SU-DHL-6 (cell line): Measurements from ENCODE around the gene DPEP1.

ENCODE experiments used
- H2AFZ ChIP-seq: fragments of 200-600 bp; sonication (generic); 2 replicates; pipeline ENCODE4 v1.6.1; 2014; ENCODE audit warnings: low read depth, mild to moderate bottlenecking, moderate library complexity, mixed read lengths, antibody characterized with exemption, low read length; ENCODE audit not compliant: severe bottlenecking
- H3F3A ChIP-seq: fragments of 200-600 bp; shearing (Covaris generic); 2 replicates; pipeline ENCODE4 v1.6.0; 2016; ENCODE audit warnings: antibody characterized with exemption, mild to moderate bottlenecking; ENCODE audit not compliant: insufficient read depth
- H3K27ac ChIP-seq: fragments of 200-600 bp; sonication (generic); 2 replicates; pipeline ENCODE4 v1.5.1; 2016; ENCODE audit warnings: low read depth, mild to moderate bottlenecking, low read length, moderate library complexity, mixed read lengths
- H3K27me3 ChIP-seq: fragments of 200-600 bp; sonication (generic), shearing (Covaris generic); 2 replicates; pipeline ENCODE4 v1.6.0; 2014; ENCODE audit warnings: mild to moderate bottlenecking, low read length
- H3K36me3 ChIP-seq: fragments of 200-600 bp; sonication (generic); 2 replicates; pipeline ENCODE4 v1.6.1; 2014; ENCODE audit warnings: mild to moderate bottlenecking, low read length, mixed read lengths
- H3K4me2 ChIP-seq: fragments of 300-600, 200-600 bp; shearing (Covaris generic), sonication (generic); 2 replicates; pipeline ENCODE4 v1.6.0; 2014; ENCODE audit warnings: low read length, low read depth, mild to moderate bottlenecking; ENCODE audit not compliant: poor library complexity, severe bottlenecking
- H3K4me3 ChIP-seq: fragments of 200-600 bp; sonication (generic); 2 replicates; pipeline ENCODE4 v1.5.1; 2014; ENCODE audit warnings: antibody characterized with exemption, low read length, mild to moderate bottlenecking, mixed read lengths; ENCODE audit not compliant: insufficient read depth, poor library complexity, severe bottlenecking
- H3K79me2 ChIP-seq: fragments of 200-600 bp; sonication (generic); 2 replicates; pipeline ENCODE4 v1.6.1; 2014; ENCODE audit warnings: mild to moderate bottlenecking, low read length, moderate library complexity; ENCODE audit not compliant: insufficient read depth
- H3K9ac ChIP-seq: fragments of 200-600 bp; sonication (generic); 2 replicates; pipeline ENCODE4 v1.7.0; 2014; ENCODE audit warnings: mild to moderate bottlenecking, low read length
- H3K9me2 ChIP-seq: fragments of 200-600 bp; sonication (generic); replicated peaks from 2 replicates; pipeline ENCODE4 v1.6.1; 2014; ENCODE audit warnings: low read length; ENCODE audit not compliant: insufficient read depth
- H3K9me3 ChIP-seq: fragments of 200-600 bp; sonication (generic); 2 replicates; pipeline ENCODE4 v1.6.1; 2014; ENCODE audit warnings: low read length, mixed read lengths; ENCODE audit not compliant: insufficient read depth
- H4K20me1 ChIP-seq: fragments of 200-600 bp; sonication (generic); 2 replicates; pipeline ENCODE4 v1.6.1; 2014; ENCODE audit warnings: low read depth, mild to moderate bottlenecking, antibody characterized with exemption, low read length, moderate library complexity, mixed read lengths
- EZH2phosphoT487 ChIP-seq: fragments of 200-600 bp; sonication (generic), shearing (Covaris generic); conservative IDR thresholded peaks from 2 replicates; pipeline ENCODE4 v1.6.1; 2018; ENCODE audit warnings: mild to moderate bottlenecking, antibody characterized with exemption, low read length, moderate library complexity, mixed read lengths
- TF ChIP-seq, protein P1 (sequence below): fragments of 200-600 bp; sonication (generic); IDR thresholded peaks from one replicate; pipeline ENCODE4 v1.5.1; 2017; ENCODE audit warnings: antibody characterized with exemption, mild to moderate bottlenecking, low read length, moderate library complexity; ENCODE audit not compliant: insufficient read depth, poor library complexity, severe bottlenecking

Gene DPEP1

DNA sequence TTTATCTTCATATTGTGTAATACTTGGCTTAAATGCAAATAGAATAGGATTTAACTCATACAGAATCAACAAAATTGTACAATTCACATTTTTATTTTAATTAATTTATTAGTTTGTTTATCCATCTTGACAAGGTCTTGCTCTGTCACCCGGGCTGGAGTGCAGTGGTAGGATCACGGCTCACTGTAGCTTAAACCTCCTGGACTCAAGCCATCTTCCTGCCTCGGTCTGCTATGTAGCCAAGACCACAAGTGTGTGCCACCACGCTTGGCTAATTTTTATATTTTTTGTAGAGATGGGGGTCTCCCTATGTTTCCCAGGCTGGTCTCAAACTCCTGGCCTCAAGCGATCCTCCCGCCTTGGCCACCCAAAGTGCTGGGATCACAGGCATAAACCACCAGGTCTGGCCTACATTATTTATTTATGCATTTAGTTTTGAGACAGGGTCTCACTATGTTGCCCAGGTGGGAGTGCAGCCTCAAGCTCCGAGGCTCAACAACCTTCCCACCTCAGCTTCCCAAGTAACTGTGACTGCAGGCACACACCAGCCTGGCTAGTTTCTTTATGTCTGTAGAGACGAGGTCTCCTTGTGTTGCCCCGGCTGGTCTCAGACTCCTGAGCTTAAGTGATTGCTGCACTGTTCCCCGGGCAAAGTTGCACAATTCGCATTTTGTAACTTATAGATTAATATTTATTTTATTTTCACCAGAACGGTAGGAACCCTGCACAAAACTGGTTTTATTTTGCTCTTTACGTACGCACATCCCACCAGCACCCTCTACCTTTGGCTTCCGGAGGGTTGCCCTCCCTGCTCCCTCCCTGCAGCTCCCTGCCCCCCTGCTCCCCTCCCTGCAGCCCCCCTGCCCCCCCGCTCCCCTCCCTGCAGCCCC is 4.9 kb downstream of the DPEP1 start:
- H3K9me3 ChIP-seq = no peaks in the 10 kb centered on the region
- no peak overlapping the region for H3K27ac ChIP-seq
- H3K36me3 ChIP-seq = no peaks in the 10 kb centered on the region
- H4K20me1 ChIP-seq = no peaks in the 10 kb centered on the region
- no peaks in the 10 kb centered on the region for H3K9me2 ChIP-seq
- TF ChIP-seq, protein P1, sequence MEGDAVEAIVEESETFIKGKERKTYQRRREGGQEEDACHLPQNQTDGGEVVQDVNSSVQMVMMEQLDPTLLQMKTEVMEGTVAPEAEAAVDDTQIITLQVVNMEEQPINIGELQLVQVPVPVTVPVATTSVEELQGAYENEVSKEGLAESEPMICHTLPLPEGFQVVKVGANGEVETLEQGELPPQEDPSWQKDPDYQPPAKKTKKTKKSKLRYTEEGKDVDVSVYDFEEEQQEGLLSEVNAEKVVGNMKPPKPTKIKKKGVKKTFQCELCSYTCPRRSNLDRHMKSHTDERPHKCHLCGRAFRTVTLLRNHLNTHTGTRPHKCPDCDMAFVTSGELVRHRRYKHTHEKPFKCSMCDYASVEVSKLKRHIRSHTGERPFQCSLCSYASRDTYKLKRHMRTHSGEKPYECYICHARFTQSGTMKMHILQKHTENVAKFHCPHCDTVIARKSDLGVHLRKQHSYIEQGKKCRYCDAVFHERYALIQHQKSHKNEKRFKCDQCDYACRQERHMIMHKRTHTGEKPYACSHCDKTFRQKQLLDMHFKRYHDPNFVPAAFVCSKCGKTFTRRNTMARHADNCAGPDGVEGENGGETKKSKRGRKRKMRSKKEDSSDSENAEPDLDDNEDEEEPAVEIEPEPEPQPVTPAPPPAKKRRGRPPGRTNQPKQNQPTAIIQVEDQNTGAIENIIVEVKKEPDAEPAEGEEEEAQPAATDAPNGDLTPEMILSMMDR = no peak
- TF ChIP-seq EZH2phosphoT487 = no peak
- H3K27me3 ChIP-seq = no peaks in the 10 kb centered on the region
- H3K9ac ChIP-seq = no peak overlapping the region
- no peak overlapping the region for H2AFZ ChIP-seq
- H3K79me2 ChIP-seq = no peaks in the 10 kb centered on the region
- H3K4me2 ChIP-seq = no peak overlapping the region
- H3K4me3 ChIP-seq = no peak overlapping the region
- no peaks in the 10 kb centered on the region for H3F3A ChIP-seq

DNA sequence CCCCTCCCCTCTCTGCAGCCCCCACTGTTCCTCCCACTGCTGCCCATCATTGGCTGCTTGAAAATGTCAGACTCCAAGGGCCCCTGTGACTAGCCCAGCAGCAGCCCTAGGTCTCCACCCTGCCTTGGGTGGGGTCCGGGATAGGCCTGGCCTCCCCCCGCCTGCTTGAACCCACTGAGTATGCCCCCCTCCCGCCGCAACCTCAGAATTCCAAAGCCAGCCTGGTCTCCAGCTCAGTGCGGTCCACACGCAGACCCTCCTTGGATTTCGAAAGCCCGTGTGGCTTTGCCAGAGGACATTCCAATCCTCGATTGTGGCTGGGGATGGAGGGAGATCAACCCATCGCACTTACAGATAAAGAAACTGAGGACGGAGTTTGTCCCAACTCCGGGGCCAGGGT is 6.4 kb downstream of the DPEP1 start:
- Histone ChIP-seq H3K36me3 (no peaks in the 10 kb centered on the region), H4K20me1 (no peaks in the 10 kb centered on the region), H2AFZ (no peak overlapping the region), H3F3A (no peaks in the 10 kb centered on the region), H3K79me2 (no peaks in the 10 kb centered on the region), H3K9me2 (no peaks in the 10 kb centered on the region), H3K9ac (no peak overlapping the region), H3K4me2 (no peak overlapping the region), H3K9me3 (no peaks in the 10 kb centered on the region), H3K27me3 (no peaks in the 10 kb centered on the region), H3K4me3 (no peak overlapping the region), H3K27ac (no peak overlapping the region)
- TF ChIP-seq EZH2phosphoT487 = no peak
- TF ChIP-seq, protein P1 = no peak

DNA sequence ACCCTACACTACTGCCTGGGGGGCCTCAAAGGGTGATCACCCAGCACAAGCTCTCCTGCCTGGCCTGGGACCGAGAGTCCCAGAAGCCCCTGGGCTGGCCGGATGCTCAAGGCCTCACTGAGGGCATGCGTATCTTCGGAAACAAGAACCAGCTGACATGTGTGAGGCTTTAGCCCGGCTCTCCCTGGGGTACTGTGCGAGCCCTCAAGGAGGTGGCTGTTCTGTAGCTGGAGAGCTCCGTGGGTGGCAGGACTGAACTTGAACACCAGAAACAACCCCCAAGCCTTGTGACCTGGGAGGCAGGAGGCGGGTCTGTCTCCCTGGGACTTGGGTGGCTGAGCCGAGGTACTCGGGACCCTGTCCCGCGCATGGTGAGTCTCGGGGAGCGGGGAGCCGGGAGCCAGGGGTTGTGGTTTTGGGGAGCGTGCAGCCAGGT is 7.0 kb downstream of the DPEP1 start:
- no peak overlapping the region for H2AFZ ChIP-seq
- H3K27me3 ChIP-seq = no peaks in the 10 kb centered on the region
- H3K79me2 ChIP-seq = no peaks in the 10 kb centered on the region
- TF ChIP-seq EZH2phosphoT487 = no peak
- TF ChIP-seq, protein P1 = no peak
- H3K9ac ChIP-seq = no peak overlapping the region
- no peaks in the 10 kb centered on the region for H4K20me1 ChIP-seq
- no peaks in the 10 kb centered on the region for H3F3A ChIP-seq
- no peak overlapping the region for H3K4me2 ChIP-seq
- no peak overlapping the region for H3K4me3 ChIP-seq
- H3K9me2 ChIP-seq = no peaks in the 10 kb centered on the region
- H3K27ac ChIP-seq = no peak overlapping the region
- H3K36me3 ChIP-seq = no peaks in the 10 kb centered on the region
- H3K9me3 ChIP-seq = no peaks in the 10 kb centered on the region
